NT2/D1 (cell line): ENCODE data around the gene KLF13.

Experiments used
- DNase-seq: peaks from one replicate; pipeline ENCODE4 v3.0.0-alpha.2; 2011; ENCODE audit warnings: low read depth, low spot score
- H3K27me3 ChIP-seq: 2 replicates; pipeline ENCODE4 v1.6.0; 2011; ENCODE audit warnings: mild to moderate bottlenecking; ENCODE audit not compliant: insufficient read length, insufficient read depth
- H3K36me3 ChIP-seq: 2 replicates; pipeline ENCODE4 v1.6.1; 2011; ENCODE audit warnings: mild to moderate bottlenecking, low read length, mixed read lengths; ENCODE audit not compliant: insufficient read depth, insufficient read length
- H3K4me1 ChIP-seq: 2 replicates; pipeline ENCODE4 v1.5.1; 2011; ENCODE audit not compliant: insufficient read depth, insufficient read length
- H3K4me3 ChIP-seq: 2 replicates; pipeline ENCODE4 v1.5.1; 2011; ENCODE audit warnings: low read depth; ENCODE audit not compliant: insufficient read length
- H3K9ac ChIP-seq: 2 replicates; pipeline ENCODE4 v1.6.0; 2011; ENCODE audit warnings: low read depth; ENCODE audit not compliant: insufficient read length
- H3K9me3 ChIP-seq: 2 replicates; pipeline ENCODE4 v1.5.1; 2011; ENCODE audit warnings: mild to moderate bottlenecking, low read length; ENCODE audit not compliant: insufficient read depth
- SUZ12 ChIP-seq: IDR thresholded peaks from 2 replicates; pipeline ENCODE4 v1.6.1; 2011; ENCODE audit not compliant: insufficient read length, insufficient read depth; ENCODE audit errors: extremely low read depth
- YY1 ChIP-seq: IDR thresholded peaks from 2 replicates; pipeline ENCODE4 v1.6.1; 2011; ENCODE audit not compliant: insufficient read length, insufficient read depth
- ZNF274 ChIP-seq: IDR thresholded peaks from 2 replicates; pipeline ENCODE4 v1.6.1; 2011; ENCODE audit warnings: mild to moderate bottlenecking, low read depth, low read length

The KLF13 gene

GRCh38 chr15:31337352-31338031, 10.9 kb downstream of the KLF13 start:
- Histone ChIP-seq H3K27me3 (no peaks in the 10 kb centered on the region), H3K36me3 (no peaks in the 10 kb centered on the region), H3K9me3 (no peaks in the 10 kb centered on the region), H3K9ac (no peak overlapping the region), H3K4me3 (no peak overlapping the region), H3K4me1 (peaks cover 9% of the 10 kb centered on the region)
- TF ChIP-seq ZNF274: no peak
- TF ChIP-seq SUZ12: no peak
- no peak for TF ChIP-seq YY1
- no peak for DNase-seq

GRCh38 chr15:31338318-31338878, 11.8 kb downstream of the KLF13 start:
- Histone ChIP-seq H3K4me1 (peaks cover 12% of the 10 kb centered on the region), H3K9me3 (no peaks in the 10 kb centered on the region), H3K9ac (no peak overlapping the region), H3K4me3 (no peak overlapping the region), H3K27me3 (no peaks in the 10 kb centered on the region), H3K36me3 (no peaks in the 10 kb centered on the region)
- TF ChIP-seq ZNF274: no peak
- TF ChIP-seq YY1: no peak
- no peak for TF ChIP-seq SUZ12
- DNase-seq: no peak

- H3K4me1 ChIP-seq: peaks cover 12% of the 10 kb centered on the region
- no peak overlapping the region for H3K9ac ChIP-seq
- H3K36me3 ChIP-seq: no peaks in the 10 kb centered on the region
- no peak for TF ChIP-seq YY1
- no peak for TF ChIP-seq ZNF274
- DNase-seq: no peak
- H3K27me3 ChIP-seq: no peaks in the 10 kb centered on the region
- H3K4me3 ChIP-seq: no peak overlapping the region
- no peaks in the 10 kb centered on the region for H3K9me3 ChIP-seq
Measured at GRCh38 chr15:31338879-31339557, 12.4 kb downstream of the KLF13 start.

- Histone ChIP-seq H3K9ac (no peak overlapping the region), H3K4me3 (no peak overlapping the region), H3K9me3 (no peaks in the 10 kb centered on the region), H3K36me3 (no peaks in the 10 kb centered on the region), H3K4me1 (peaks cover 12% of the 10 kb centered on the region), H3K27me3 (no peaks in the 10 kb centered on the region)
- DNase-seq: no peak
- TF ChIP-seq ZNF274: no peak
- TF ChIP-seq YY1: no peak
- no peak for TF ChIP-seq SUZ12
Measured at GRCh38 chr15:31339558-31339895, 12.9 kb downstream of the KLF13 start.

- H3K9me3 ChIP-seq: no peaks in the 10 kb centered on the region
- no peak overlapping the region for H3K9ac ChIP-seq
- H3K4me1 ChIP-seq: peaks cover 13% of the 10 kb centered on the region
- no peak for DNase-seq
- TF ChIP-seq ZNF274 (no peak), YY1 (no peak), SUZ12 (no peak)
- H3K4me3 ChIP-seq: no peak overlapping the region
- H3K27me3 ChIP-seq: no peaks in the 10 kb centered on the region
- H3K36me3 ChIP-seq: no peaks in the 10 kb centered on the region
Measured at GRCh38 chr15:31340047-31340446, 13.4 kb downstream of the KLF13 start.

GRCh38 chr15:31340592-31340991, 14.0 kb downstream of the KLF13 start:
- no peak overlapping the region for H3K9ac ChIP-seq
- no peak for DNase-seq
- H3K36me3 ChIP-seq: no peaks in the 10 kb centered on the region
- H3K4me3 ChIP-seq: no peak overlapping the region
- H3K9me3 ChIP-seq: no peaks in the 10 kb centered on the region
- TF ChIP-seq YY1 (no peak), SUZ12 (no peak)
- H3K27me3 ChIP-seq: no peaks in the 10 kb centered on the region
- peaks cover 19% of the 10 kb centered on the region for H3K4me1 ChIP-seq

- Histone ChIP-seq H3K36me3 (no peaks in the 10 kb centered on the region), H3K4me1 (peaks cover 23% of the 10 kb centered on the region), H3K27me3 (no peaks in the 10 kb centered on the region), H3K9ac (no peak overlapping the region), H3K4me3 (no peak overlapping the region), H3K9me3 (no peaks in the 10 kb centered on the region)
- TF ChIP-seq YY1: no peak
- no peak for DNase-seq
Measured at GRCh38 chr15:31341071-31341470, 14.4 kb downstream of the KLF13 start.
